GM19372 (cell line): Measurements from ENCODE around the gene CASP8AP2.
"Not testable (repeated sequence)": the region's sequence is repeated elsewhere in the genome, so short reads cannot be mapped to it uniquely, and the experiment has no call there.

Experiments
- ATAC-seq: cut with Tn5 transposase; IDR thresholded peaks from one replicate; pipeline ENCODE4 v1.9.1; 2021; ENCODE audit warnings: mild to moderate bottlenecking, low read depth, moderate library complexity; ENCODE audit not compliant: unreplicated experiment

Gene CASP8AP2

GRCh38 chr6:89886378-89887120, 56.9 kb downstream of the CASP8AP2 start:
- no peak for ATAC-seq

GRCh38 chr6:89887452-89888137, 57.9 kb downstream of the CASP8AP2 start:
- ATAC-seq = no peak

GRCh38 chr6:89888138-89888514, 58.4 kb downstream of the CASP8AP2 start:
- ATAC-seq = no peak

GRCh38 chr6:89888871-89889270, 59.2 kb downstream of the CASP8AP2 start:
- no peak for ATAC-seq

- ATAC-seq = not testable (repeated sequence)
Observed at GRCh38 chr6:89890845-89891528, 61.3 kb downstream of the CASP8AP2 start.

GRCh38 chr6:89892577-89892976, 62.9 kb downstream of the CASP8AP2 start:
- ATAC-seq = not testable (repeated sequence)

GRCh38 chr6:89894169-89894568, 64.5 kb downstream of the CASP8AP2 start, which contains the start of gene GJA10:
Gene GJA10 (plus strand): TSS chr6:89894469. CDS start chr6:89894469, 0 bp downstream.
- no peak for ATAC-seq

GRCh38 chr6:89895276-89895874, 65.7 kb downstream of the CASP8AP2 start:
- ATAC-seq = no peak

GRCh38 chr6:89910001-89910901, 80.6 kb downstream of the CASP8AP2 start:
- ATAC-seq = not testable (repeated sequence)

GRCh38 chr6:89910902-89911240, 81.2 kb downstream of the CASP8AP2 start:
- no peak for ATAC-seq

GRCh38 chr6:89916136-89916920, 86.6 kb downstream of the CASP8AP2 start:
- ATAC-seq = no peak

- ATAC-seq = no peak
Observed at GRCh38 chr6:89917216-89917615, 87.5 kb downstream of the CASP8AP2 start.

GRCh38 chr6:89917801-89918366, 88.2 kb downstream of the CASP8AP2 start:
- ATAC-seq = no peak
